Fibroblast of mammary gland (primary cell): ENCODE measurements around the gene ELAC1.

ENCODE experiments used
- DNase-seq: peaks from one replicate; pipeline ENCODE4 v3.0.0-alpha.2; 2010; ENCODE audit warnings: low read depth
- H3K4me3 ChIP-seq: 2 replicates; pipeline ENCODE4 v1.5.1; 2011; ENCODE audit warnings: low read depth, mild to moderate bottlenecking, low read length, moderate library complexity; ENCODE audit not compliant: control insufficient read depth
- CTCF ChIP-seq: conservative IDR thresholded peaks from 2 replicates; pipeline ENCODE4 v1.5.1; 2011; ENCODE audit warnings: low read depth, low read length, inconsistent platforms; ENCODE audit not compliant: control insufficient read depth, insufficient read depth

ELAC1 gene

GRCh38 chr18:51017140-51017879, 49.5 kb downstream of the ELAC1 start:
- DNase-seq: no peak
- TF ChIP-seq CTCF: no peak
- H3K4me3 ChIP-seq: no peak overlapping the region

DNA sequence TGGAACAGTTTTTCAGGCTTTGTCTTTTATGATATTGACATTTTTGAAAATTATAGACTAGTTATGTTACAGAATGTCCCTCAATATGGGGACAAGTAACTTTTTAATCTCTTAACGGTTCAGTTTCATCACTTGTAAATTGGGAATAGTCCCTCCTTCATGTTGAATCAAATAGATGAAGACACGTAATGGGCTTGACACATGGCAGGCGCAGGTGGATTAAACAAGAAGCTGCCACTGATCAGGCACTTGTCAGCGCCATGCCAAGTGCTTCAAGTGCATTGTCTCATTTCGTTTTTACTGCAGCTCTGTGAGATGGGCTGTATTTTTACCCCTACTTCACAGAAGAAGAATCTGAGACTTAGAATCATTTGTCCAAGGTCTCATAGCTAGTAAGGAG, 52.7 kb downstream of the ELAC1 start:
- TF ChIP-seq CTCF: no peak
- no peak for DNase-seq

GRCh38 chr18:51021226-51021965, 53.6 kb downstream of the ELAC1 start:
- no peak overlapping the region for H3K4me3 ChIP-seq

More for the DNA sequence above, 52.7 kb downstream of the ELAC1 start:
- H3K4me3 ChIP-seq: no peak overlapping the region

DNA sequence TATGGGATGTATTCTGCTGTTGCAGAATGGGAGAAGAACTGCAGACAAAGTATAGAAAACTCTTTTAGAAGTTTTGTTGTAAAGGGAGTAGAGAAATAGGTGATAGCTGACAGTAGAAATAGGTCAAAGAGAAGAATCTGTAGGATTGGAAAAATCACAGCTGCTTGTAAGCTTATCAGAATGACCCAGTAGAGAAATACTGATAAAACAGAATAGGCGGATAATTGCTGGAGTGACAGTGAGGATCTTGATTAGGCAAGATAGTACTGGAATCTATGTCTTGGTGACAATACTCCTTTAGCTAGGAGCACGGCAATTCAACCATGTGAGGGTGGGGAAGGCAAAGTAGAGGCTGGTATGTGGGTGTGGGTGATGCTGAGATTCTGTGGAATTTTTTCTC, 57.7 kb downstream of the ELAC1 start:
- no peak overlapping the region for H3K4me3 ChIP-seq
- DNase-seq: no peak
- no peak for TF ChIP-seq CTCF

More at GRCh38 chr18:51021226-51021965, 53.6 kb downstream of the ELAC1 start:
- DNase-seq: no peak
- no peak for TF ChIP-seq CTCF

DNA sequence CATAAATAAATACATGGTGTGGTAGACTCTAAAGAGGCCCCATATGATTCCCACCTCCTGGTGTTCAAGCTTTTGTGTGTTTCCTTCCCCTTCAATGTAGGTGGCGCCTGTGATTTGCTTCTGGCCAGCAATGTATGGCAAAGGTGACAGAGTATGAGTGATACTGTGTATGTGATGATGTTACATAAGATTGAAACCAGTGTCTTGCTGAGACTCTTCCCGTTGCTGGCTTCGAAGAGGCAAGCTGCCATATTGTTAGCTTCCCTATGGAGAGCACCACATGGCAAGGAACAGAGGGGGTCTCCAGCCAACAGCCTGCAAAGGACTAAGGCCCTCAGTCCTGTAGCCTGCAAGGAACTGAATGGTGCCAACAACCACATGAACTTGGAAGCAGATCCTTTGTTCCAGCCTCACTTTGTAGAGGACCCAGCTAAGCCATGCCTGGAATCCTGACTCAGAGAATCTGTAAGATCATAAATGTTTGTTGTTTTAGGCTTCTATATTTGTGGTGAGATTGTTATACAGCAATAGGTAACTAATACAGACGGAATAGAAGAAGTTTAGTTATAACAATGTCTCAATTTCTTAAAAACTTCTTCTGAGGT, 60.5 kb downstream of the ELAC1 start:
- no peak overlapping the region for H3K4me3 ChIP-seq
- peak; percentile 1 for TF ChIP-seq CTCF
- DNase-seq: peak; percentile 62

- no peak for DNase-seq
- TF ChIP-seq CTCF: no peak
- peak overlapping the region; percentile 72 for H3K4me3 ChIP-seq
Measured at GRCh38 chr18:51029378-51029693, 61.5 kb downstream of the ELAC1 start.
